CD14-positive monocyte (primary cell): Measurements from ENCODE around the gene INPP5A. TPM values are rescaled to one million over a fixed set of nuclear protein-coding genes. Genes with fewer than 3 reads are reported as not detected.

Source experiments
- DNase-seq, 3 donors: peaks; one replicate each; pipeline ENCODE4 v3.0.0-alpha.2; 2011 to 2022
- H2AFZ ChIP-seq: 2 replicates; pipeline ENCODE4 v1.6.0; 2012; ENCODE audit warnings: mild to moderate bottlenecking, low read depth, low read length, inconsistent platforms; ENCODE audit not compliant: insufficient read depth, poor library complexity, severe bottlenecking
- H3K27ac ChIP-seq, 2 donors: 1 replicate in 1 of 2; 2 replicates in 1 of 2; pipeline ENCODE4 v1.5.1; 2012 to 2013; ENCODE audit warnings: low read length in 2 of 2, control low read depth in 1 of 2, inconsistent platforms in 1 of 2, low read depth in 1 of 2, mild to moderate bottlenecking in 1 of 2
- H3K27me3 ChIP-seq, 2 donors: one replicate each; pipeline versions ENCODE4 v1.6.0 to v1.6.1; 2011 to 2013; ENCODE audit warnings: low read length in 2 of 2; ENCODE audit not compliant: control insufficient read depth in 2 of 2, insufficient read depth in 2 of 2
- H3K36me3 ChIP-seq, 2 donors: replicated peaks in 1 of 2; 1 replicate in 1 of 2; 2 replicates in 1 of 2; pipeline versions ENCODE4 v1.5.1 to v1.6.1; 2012 to 2013; ENCODE audit warnings: low read length in 2 of 2, control low read depth in 1 of 2, inconsistent platforms in 1 of 2, mild to moderate bottlenecking in 1 of 2; ENCODE audit not compliant: insufficient read depth in 2 of 2, control insufficient read depth in 1 of 2
- H3K4me1 ChIP-seq, 2 donors: 1 replicate in 1 of 2; 2 replicates in 1 of 2; pipeline versions ENCODE4 v1.5.1 to v1.6.1; 2012 to 2013; ENCODE audit warnings: low read length in 2 of 2, control low read depth in 1 of 2, inconsistent platforms in 1 of 2, mild to moderate bottlenecking in 1 of 2, moderate library complexity in 1 of 2; ENCODE audit not compliant: insufficient read depth in 2 of 2, control insufficient read depth in 1 of 2
- H3K4me2 ChIP-seq: replicated peaks from 2 replicates; pipeline ENCODE3; 2012; ENCODE audit warnings: low read length, moderate library complexity, mild to moderate bottlenecking; ENCODE audit not compliant: poor library complexity, severe bottlenecking; ENCODE audit errors: extremely low read depth
- H3K4me3 ChIP-seq, 3 experiments: fragments of 200-600 bp in 1 of 3; sonication (generic) in 1 of 3; replicated peaks in 1 of 3; 1 replicate in 2 of 3; 2 replicates in 1 of 3; pipeline ENCODE4 v1.5.1; 2011 to 2013; ENCODE audit warnings: low read length in 3 of 3, mild to moderate bottlenecking in 3 of 3, control low read depth in 2 of 3, low read depth in 2 of 3, inconsistent platforms in 1 of 3, moderate library complexity in 1 of 3
- H3K79me2 ChIP-seq: 2 replicates; pipeline ENCODE4 v1.6.0; 2012; ENCODE audit warnings: mild to moderate bottlenecking, control low read depth, inconsistent platforms, low read length, moderate library complexity; ENCODE audit not compliant: insufficient read depth
- H3K9ac ChIP-seq: 2 replicates; pipeline ENCODE4 v1.6.0; 2017; ENCODE audit warnings: low read length, mild to moderate bottlenecking; ENCODE audit not compliant: insufficient read depth, poor library complexity, severe bottlenecking
- H3K9me3 ChIP-seq, 2 donors: replicated peaks in 1 of 2; 1 replicate in 1 of 2; 2 replicates in 1 of 2; pipeline versions ENCODE4 v1.5.1 to v1.6.1; 2012 to 2013; ENCODE audit warnings: low read length in 2 of 2, control low read depth in 1 of 2; ENCODE audit not compliant: control insufficient read depth in 1 of 2, insufficient read depth in 1 of 2
- H4K20me1 ChIP-seq: 2 replicates; pipeline ENCODE4 v1.6.0; 2012; ENCODE audit warnings: mild to moderate bottlenecking, low read length, control low read depth, moderate library complexity; ENCODE audit not compliant: insufficient read depth
- H3K27ac Mint-ChIP-seq, 7 donors: one replicate each; pipeline ENCODE4 v1.8.0; 2020; ENCODE audit warnings: mild to moderate bottlenecking in 7 of 7, mixed read lengths in 7 of 7, moderate library complexity in 6 of 7, inconsistent platforms in 2 of 7
- H3K27me3 Mint-ChIP-seq, 3 donors: one replicate each; pipeline ENCODE4 v1.8.0; 2021 to 2022; ENCODE audit warnings: low read depth in 3 of 3, mild to moderate bottlenecking in 3 of 3, mixed read lengths in 3 of 3, moderate library complexity in 3 of 3, inconsistent platforms in 1 of 3
- H3K36me3 Mint-ChIP-seq, 2 donors: one replicate each; pipeline ENCODE4 v1.8.0; 2020; ENCODE audit warnings: mixed read lengths in 2 of 2, inconsistent platforms in 1 of 2, mild to moderate bottlenecking in 1 of 2
- H3K4me1 Mint-ChIP-seq: one replicate; pipeline ENCODE4 v1.8.0; 2020; ENCODE audit warnings: mild to moderate bottlenecking, mixed read lengths
- H3K4me3 Mint-ChIP-seq, 2 donors: one replicate each; pipeline ENCODE4 v1.8.0; 2020; ENCODE audit warnings: mild to moderate bottlenecking in 2 of 2, mixed read lengths in 2 of 2, moderate library complexity in 1 of 2
- H3K9me3 Mint-ChIP-seq, 7 donors: one replicate each; pipeline ENCODE4 v1.8.0; 2020 to 2022; ENCODE audit warnings: mixed read lengths in 7 of 7, mild to moderate bottlenecking in 6 of 7, moderate library complexity in 6 of 7, inconsistent platforms in 2 of 7
- CTCF ChIP-seq: fragments of 200-600 bp; IDR thresholded peaks from one replicate; pipeline ENCODE4 v1.8.0; 2022; ENCODE audit warnings: antibody characterized with exemption, mild to moderate bottlenecking
- WGBS: methylation state at CpG from one replicate; pipeline ENCODE4 v1.1.5; 2013; ENCODE audit warnings: missing lambda C conversion rate; ENCODE audit not compliant: insufficient coverage; 5-methylcytosine and 5-hydroxymethylcytosine counted together
- intact Hi-C, 2 donors: fragments of 100-400 bp; cut with micrococcal nuclease; formaldehyde crosslinking; loops; one replicate each; pipeline versions ENCODE4 v1.15.0 to v1.15.1; 2023
- polyA plus RNA-seq, 3 donors: library from polyadenylated mRNA; depleted of rRNA in 1 of 3; unstranded in 2 of 3; stranded (reverse) in 1 of 3; fragments of 300-500 nt in 2 of 3; fragments of >200 nt in 1 of 3; fragmentation: Illumina TruSeq in 2 of 3; gene quantifications; 1 replicate in 2 of 3; 2 replicates in 1 of 3; pipeline ENCODE4 v1.2.3, GENCODE V29; 2012 to 2021

INPP5A gene
- polyA plus RNA-seq, 3 donors, result 0.87 to 17.2 (median 2.9) TPM

- Histone ChIP-seq H3K27ac (no peak overlapping the region), H4K20me1 (peaks cover 78% of the 10 kb centered on the region), H3K27me3 (no peaks in the 10 kb centered on the region), H3K9me3 (peaks cover 11 to 12% of the 10 kb centered on the region in 2 donors), H3K4me2 (no peak overlapping the region), H3K79me2 (peaks cover 23% of the 10 kb centered on the region), H3K4me1 (peaks cover 9 to 15% of the 10 kb centered on the region in 2 donors), H3K4me3 (no peak overlapping the region), H3K9ac (no peak overlapping the region), H3K36me3 (peaks cover 8 to 23% of the 10 kb centered on the region in 2 donors), H2AFZ (no peak overlapping the region)
- Mint-ChIP-seq H3K27me3 (peaks cover 0 to 1% (median 0%) of the 10 kb centered on the region in 3 donors), H3K36me3 (peaks cover 24 to 48% of the 10 kb centered on the region in 2 donors), H3K9me3 (peaks cover 6 to 17% (median 11%) of the 10 kb centered on the region in 7 donors), H3K4me1 (peaks cover 33% of the 10 kb centered on the region), H3K4me3 (no peak overlapping the region), H3K27ac (peak overlapping the region in 1 of 7 donors; percentile 77)
- intact Hi-C loops, result no loop called here
- TF ChIP-seq CTCF, result no peak
- DNase-seq, result no peak
- WGBS, result 97% methylated on average over 24 of the region's 32 CpGs
Observed at GRCh38 chr10:132614431-132615340, 77.1 kb downstream of the INPP5A start.

GRCh38 chr10:132615341-132616169 lies 78.0 kb downstream of the INPP5A start:
- H3K79me2 ChIP-seq, result peaks cover 20% of the 10 kb centered on the region
- no peak for DNase-seq
- Mint-ChIP-seq H3K4me1 (peaks cover 33% of the 10 kb centered on the region), H3K9me3 (peaks cover 12 to 26% (median 19%) of the 10 kb centered on the region in 7 donors), H3K4me3 (peak overlapping the region in 1 of 2 donors; percentile 21), H3K36me3 (peaks cover 30 to 54% of the 10 kb centered on the region in 2 donors), H3K27me3 (peaks cover 0 to 1% (median 0%) of the 10 kb centered on the region in 3 donors), H3K27ac (peak overlapping the region in 3 of 7 donors; percentile 50 to 77 (median 76))
- H2AFZ ChIP-seq, result no peak overlapping the region
- peaks cover 70% of the 10 kb centered on the region for H4K20me1 ChIP-seq
- H3K4me1 ChIP-seq, result peaks cover 9 to 15% of the 10 kb centered on the region in 2 donors
- peaks cover 6 to 24% of the 10 kb centered on the region in 2 donors for H3K36me3 ChIP-seq
- no peak overlapping the region for H3K27ac ChIP-seq
- intact Hi-C loops, result no loop called here
- 68% methylated on average over 21 of the region's 22 CpGs for WGBS
- H3K9ac ChIP-seq, result no peak overlapping the region
- no peak overlapping the region for H3K4me3 ChIP-seq
- peaks cover 18 to 20% of the 10 kb centered on the region in 2 donors for H3K9me3 ChIP-seq
- no peak for TF ChIP-seq CTCF
- no peak overlapping the region for H3K4me2 ChIP-seq
- no peaks in the 10 kb centered on the region for H3K27me3 ChIP-seq
